PC-3 (cell line): ENCODE results near the gene LILRB2. TPM values are rescaled to one million over a fixed set of nuclear protein-coding genes. Genes with fewer than 3 reads are reported as not detected.
"Not testable (repeated sequence)": the region's sequence is repeated elsewhere in the genome, so short reads cannot be mapped to it uniquely, and the experiment has no call there.

Source experiments
- ATAC-seq: fragments of 200-7000 bp; cut with Tn5 transposase; 2 replicates; pipeline ENCODE4 v1.9.1; 2020; ENCODE audit warnings: mild to moderate bottlenecking, moderate library complexity
- Bru-seq: library from RNA; stranded (reverse); fragments of 400-500 nt; gene quantifications from one replicate; lab custom pipeline; 2021; lab: Mats Ljungman, UMichigan
- BruChase-seq, 2 experiments: library from RNA; stranded (reverse); fragments of 400-500 nt; gene quantifications; one replicate each; lab custom pipeline; 2021; lab: Mats Ljungman, UMichigan
- BruUV-seq: library from RNA; stranded (reverse); fragments of 400-500 nt; replicated peaks from 2 replicates; lab custom pipeline; 2021; lab: Mats Ljungman, UMichigan
- CTCF ChIA-PET: fragments of 300-600 bp; sonication (Branson Sonifier 250); formaldehyde crosslinking; loops from one replicate; lab custom pipeline; 2022; ENCODE audit warnings: antibody characterized with exemption; lab: Charles Lee
- POLR2A ChIA-PET: fragments of 300-600 bp; sonication (Branson Sonifier 250); formaldehyde crosslinking; loops from one replicate; lab custom pipeline; 2022; ENCODE audit warnings: antibody characterized with exemption; ENCODE audit not compliant: unreplicated experiment; lab: Charles Lee
- DNase-seq: peaks from one replicate; pipeline ENCODE4 v3.0.0-alpha.2; 2015
- H2AFZ ChIP-seq: fragments of 300-600 bp; sonication (generic); 2 replicates; pipeline ENCODE4 v1.6.0; 2016; ENCODE audit warnings: antibody characterized with exemption, low read length
- H3F3A ChIP-seq: fragments of 300-600 bp; sonication (generic); one replicate; pipeline ENCODE4 v1.6.0; 2017; ENCODE audit warnings: antibody characterized with exemption, low read length, control low read depth, mild to moderate bottlenecking; ENCODE audit not compliant: unreplicated experiment
- H3K27ac ChIP-seq: fragments of 300-600 bp; sonication (generic); 2 replicates; pipeline ENCODE4 v1.5.1; 2016; ENCODE audit warnings: mild to moderate bottlenecking, low read length
- H3K27me3 ChIP-seq: fragments of 300-600 bp; sonication (generic); 2 replicates; pipeline ENCODE4 v1.6.1; 2016; ENCODE audit warnings: low read length, mixed read lengths
- H3K36me3 ChIP-seq: fragments of 300-600 bp; sonication (generic); 2 replicates; pipeline ENCODE4 v1.6.1; 2016; ENCODE audit warnings: low read depth, mixed run types, low read length, mixed read lengths
- H3K4me1 ChIP-seq: fragments of 300-600 bp; sonication (generic); 2 replicates; pipeline ENCODE4 v1.5.1; 2016; ENCODE audit warnings: low read length; ENCODE audit not compliant: insufficient read depth
- H3K4me2 ChIP-seq: fragments of 300-600 bp; sonication (generic); 2 replicates; pipeline ENCODE4 v1.6.0; 2016; ENCODE audit warnings: low read length
- H3K4me3 ChIP-seq: fragments of 300-600 bp; sonication (generic); 2 replicates; pipeline ENCODE4 v1.5.1; 2016; ENCODE audit warnings: mild to moderate bottlenecking, low read length, mixed read lengths
- H3K79me2 ChIP-seq: fragments of 300-600 bp; sonication (generic); 2 replicates; pipeline ENCODE4 v1.6.1; 2017; ENCODE audit warnings: low read length, mixed read lengths
- H3K9ac ChIP-seq: fragments of 300-600 bp; sonication (generic); 2 replicates; pipeline ENCODE4 v1.6.0; 2016; ENCODE audit warnings: mild to moderate bottlenecking, low read length
- H3K9me2 ChIP-seq: fragments of 300-600 bp; sonication (generic); replicated peaks from 2 replicates; pipeline ENCODE4 v1.6.1; 2016; ENCODE audit warnings: mixed run types, low read length, mixed read lengths
- H3K9me3 ChIP-seq: fragments of 300-600 bp; sonication (generic); 2 replicates; pipeline ENCODE4 v1.6.1; 2016; ENCODE audit warnings: low read length, mixed read lengths
- H4K20me1 ChIP-seq: fragments of 300-600 bp; sonication (generic); 2 replicates; pipeline ENCODE4 v1.6.1; 2016; ENCODE audit warnings: low read length, mixed read lengths
- EZH2 ChIP-seq: fragments of 300-600 bp; sonication (generic); IDR thresholded peaks from one replicate; pipeline ENCODE4 v1.6.1; 2017; ENCODE audit warnings: antibody characterized with exemption, mild to moderate bottlenecking, low read length; ENCODE audit not compliant: unreplicated experiment
- EZH2phosphoT487 ChIP-seq: fragments of 300-600 bp; sonication (generic); IDR thresholded peaks from 2 replicates; pipeline ENCODE4 v1.6.1; 2018; ENCODE audit warnings: mild to moderate bottlenecking, antibody characterized with exemption, low read length, borderline replicate concordance
- intact Hi-C: fragments of 100-400 bp; cut with micrococcal nuclease; formaldehyde crosslinking; loops from 2 replicates; pipeline ENCODE4 v1.9.0; 2023
- long read RNA-seq: library from polyadenylated mRNA; unstranded; transcript quantifications from one replicate; pipeline ENCODE4 v2.0.0, GENCODE V29; 2021; ENCODE audit not compliant: unreplicated experiment
- total RNA-seq: library from RNA; depleted of rRNA; stranded (reverse); fragments of >200 nt; gene quantifications from 2 replicates; pipeline ENCODE4 v1.2.3, GENCODE V29; 2014; rRNA removed
- TF ChIP-seq, protein P1 (sequence below): fragments of 300-600 bp; sonication (generic); conservative IDR thresholded peaks from 2 replicates; pipeline ENCODE4 v1.5.1; 2017; ENCODE audit warnings: antibody characterized with exemption, low read depth, mild to moderate bottlenecking, low read length

The LILRB2 gene
- not detected in 2 replicates for total RNA-seq
- Bru-seq, nascent RNA, result not detected
- BruChase-seq, experiment 1, labeled RNA remaining after a 6-hour chase, result not detected
- not detected for BruChase-seq, experiment 2, labeled RNA remaining after a 2-hour chase
- long read RNA-seq, result 0 reads

DNA sequence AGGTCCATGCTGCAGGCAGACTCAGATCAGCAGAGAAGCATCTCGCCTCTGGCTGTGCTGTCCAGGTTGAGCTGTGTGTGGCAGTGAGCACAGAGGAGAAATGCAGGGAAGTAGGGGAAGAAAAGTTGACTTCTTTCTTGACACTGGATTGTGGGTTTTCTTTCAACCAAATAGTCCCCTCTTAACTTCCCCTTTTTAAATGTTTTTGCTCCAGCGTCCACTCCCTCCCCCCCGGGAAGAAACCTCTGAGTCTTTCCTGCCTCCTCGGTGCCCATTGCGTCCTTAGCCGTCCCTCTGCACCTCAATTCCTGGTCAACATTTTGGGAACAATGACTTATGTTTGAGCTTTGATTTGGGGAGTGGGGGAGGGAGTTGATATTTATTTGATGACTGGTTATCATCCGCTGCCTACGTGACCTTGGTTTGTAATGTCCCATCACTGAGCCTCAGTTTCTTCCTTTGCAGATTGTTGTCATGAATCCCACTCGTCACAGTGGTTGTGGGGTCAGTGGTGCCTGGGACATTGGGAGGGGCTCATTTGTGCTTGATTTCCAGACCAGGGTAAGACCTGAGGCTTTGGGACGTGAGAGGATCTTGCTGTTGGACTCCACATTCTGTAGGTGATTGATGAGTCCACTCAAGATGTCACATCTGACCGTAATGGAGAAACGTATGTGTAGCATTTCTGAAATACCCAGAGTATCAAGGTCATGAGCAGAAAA is at the start of gene LILRB2:
TSS of gene LILRB2 (minus strand) at position 104 of the 722 bp plus-strand sequence. CDS start 614 bp downstream, outside the sequence.
- ChIA-PET POLR2A (no interaction called here), CTCF (no interaction called here)
- intact Hi-C loops, result no loop called here
- no peak within 1 kb of the TSS for H3K4me3 ChIP-seq
- TF ChIP-seq, protein P1, sequence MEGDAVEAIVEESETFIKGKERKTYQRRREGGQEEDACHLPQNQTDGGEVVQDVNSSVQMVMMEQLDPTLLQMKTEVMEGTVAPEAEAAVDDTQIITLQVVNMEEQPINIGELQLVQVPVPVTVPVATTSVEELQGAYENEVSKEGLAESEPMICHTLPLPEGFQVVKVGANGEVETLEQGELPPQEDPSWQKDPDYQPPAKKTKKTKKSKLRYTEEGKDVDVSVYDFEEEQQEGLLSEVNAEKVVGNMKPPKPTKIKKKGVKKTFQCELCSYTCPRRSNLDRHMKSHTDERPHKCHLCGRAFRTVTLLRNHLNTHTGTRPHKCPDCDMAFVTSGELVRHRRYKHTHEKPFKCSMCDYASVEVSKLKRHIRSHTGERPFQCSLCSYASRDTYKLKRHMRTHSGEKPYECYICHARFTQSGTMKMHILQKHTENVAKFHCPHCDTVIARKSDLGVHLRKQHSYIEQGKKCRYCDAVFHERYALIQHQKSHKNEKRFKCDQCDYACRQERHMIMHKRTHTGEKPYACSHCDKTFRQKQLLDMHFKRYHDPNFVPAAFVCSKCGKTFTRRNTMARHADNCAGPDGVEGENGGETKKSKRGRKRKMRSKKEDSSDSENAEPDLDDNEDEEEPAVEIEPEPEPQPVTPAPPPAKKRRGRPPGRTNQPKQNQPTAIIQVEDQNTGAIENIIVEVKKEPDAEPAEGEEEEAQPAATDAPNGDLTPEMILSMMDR, result no peak
- no peaks in the 10 kb centered on the region for H4K20me1 ChIP-seq
- DNase-seq (no peak), ATAC-seq (no peak)
- no peak within 1 kb of the TSS for H3K27ac ChIP-seq
- H3K9me3 ChIP-seq, result no peaks in the 10 kb centered on the region
- BruUV-seq, result no TSS peak
- no peak within 1 kb of the TSS for H3K9ac ChIP-seq
- H3K36me3 ChIP-seq, result no peaks in the 10 kb centered on the region
- H3K9me2 ChIP-seq, result no peaks in the 10 kb centered on the region
- H3K27me3 ChIP-seq, result peaks cover 76% of the 10 kb centered on the region
- H3F3A ChIP-seq, result no peaks in the 10 kb centered on the region
- no peaks in the 10 kb centered on the region for H3K4me1 ChIP-seq
- H2AFZ ChIP-seq, result no peak within 1 kb of the TSS
- no peaks in the 10 kb centered on the region for H3K79me2 ChIP-seq
- no peak within 1 kb of the TSS for H3K4me2 ChIP-seq

DNA sequence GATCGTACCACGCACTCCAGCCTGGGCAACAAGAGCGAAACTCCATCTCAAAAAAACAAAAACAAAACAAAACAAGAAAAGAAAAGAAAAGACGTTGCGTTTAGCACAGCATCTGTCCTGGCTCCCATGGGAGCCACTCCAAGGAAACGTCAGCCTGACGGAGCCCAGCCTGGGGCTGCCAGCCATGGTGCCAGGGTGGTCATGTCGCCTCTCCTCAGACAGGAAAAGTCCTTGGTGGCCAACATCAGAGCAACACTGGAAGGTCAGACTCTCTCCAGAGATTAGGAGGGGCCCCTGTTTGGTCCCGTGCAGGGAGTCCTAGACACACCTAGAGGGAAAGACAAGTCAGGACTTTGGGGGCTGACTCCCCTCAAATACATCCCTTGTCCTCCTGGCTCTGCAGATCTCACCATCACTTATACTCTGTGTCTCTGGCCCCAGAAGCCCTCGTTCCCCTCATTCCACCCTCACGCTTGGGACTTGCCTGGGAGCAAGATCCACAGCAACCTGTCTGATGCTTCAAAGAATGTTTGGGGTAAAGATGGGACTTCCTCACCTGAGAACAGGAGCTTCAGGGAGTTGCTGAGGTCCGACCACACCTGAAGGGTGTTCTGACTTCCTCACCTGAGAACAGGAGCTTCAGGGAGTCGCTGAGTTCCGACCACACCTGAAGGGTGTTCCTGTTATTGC is 48.7 kb upstream of the LILRB2 start:
- Histone ChIP-seq H2AFZ (no peak overlapping the region), H3K4me3 (no peak overlapping the region), H3K27me3 (peaks cover 22% of the 10 kb centered on the region), H3K36me3 (no peaks in the 10 kb centered on the region), H3F3A (no peaks in the 10 kb centered on the region), H3K27ac (no peak overlapping the region), H3K79me2 (no peaks in the 10 kb centered on the region), H3K9me3 (no peaks in the 10 kb centered on the region), H4K20me1 (no peaks in the 10 kb centered on the region), H3K9ac (no peak overlapping the region), H3K4me2 (no peak overlapping the region), H3K4me1 (no peaks in the 10 kb centered on the region), H3K9me2 (no peaks in the 10 kb centered on the region)
- TF ChIP-seq EZH2phosphoT487 (no peak), EZH2 (no peak)
- TF ChIP-seq, protein P1, result no peak
- intact Hi-C loops, result no loop called here
- ChIA-PET CTCF (no interaction called here), POLR2A (no interaction called here)
- ATAC-seq, result no peak
- no peak for DNase-seq
- no TSS peak for BruUV-seq

DNA sequence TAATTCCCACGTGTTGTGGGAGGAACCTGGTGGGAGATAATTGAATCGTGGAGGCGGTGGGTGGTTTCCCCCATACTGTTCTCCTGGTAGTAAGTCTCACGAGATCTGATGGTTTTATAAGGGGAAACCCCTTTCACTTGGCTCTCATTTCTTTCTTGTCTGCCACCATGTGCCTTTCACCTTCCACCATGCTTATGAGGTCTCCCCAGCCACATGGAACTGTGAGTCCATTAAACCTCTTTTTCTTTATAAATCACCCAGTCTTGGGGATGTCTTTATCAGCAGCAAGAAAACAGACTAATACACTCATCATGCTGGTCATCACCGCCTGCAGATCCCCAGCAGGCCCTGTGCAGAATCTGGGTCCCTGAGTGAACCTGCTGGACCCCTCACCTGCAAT is 47.9 kb upstream of the LILRB2 start:
- BruUV-seq, H3K4me3 ChIP-seq, H3K9ac ChIP-seq, H3K9me2 ChIP-seq, H3K79me2 ChIP-seq, DNase-seq, POLR2A ChIA-PET, H4K20me1 ChIP-seq, H3K27ac ChIP-seq, H2AFZ ChIP-seq, H3K4me1 ChIP-seq, H3K4me2 ChIP-seq, H3K36me3 ChIP-seq, H3F3A ChIP-seq, ATAC-seq, intact Hi-C loops, CTCF ChIA-PET, H3K9me3 ChIP-seq: not testable (repeated sequence)
- peaks cover 19% of the 10 kb centered on the region for H3K27me3 ChIP-seq
